Measurements from ENCODE around the gene TRIM67. TPM values are rescaled to one million over a fixed set of nuclear protein-coding genes. Genes with fewer than 3 reads are reported as not detected.

TRIM67 gene
- total RNA-seq, 4 donors from 2014 or later, result 0.21 to 0.38 TPM; not detected in 2

- 73% methylated on average over 6 of the region's 6 CpGs for WGBS
- Histone ChIP-seq H3K27me3 (peaks cover 6% of the 10 kb centered on the region), H3K4me3 (no peak overlapping the region), H3K9me3 (no peaks in the 10 kb centered on the region), H3K27ac (no peak overlapping the region), H3K36me3 (peaks cover 5% of the 10 kb centered on the region), H3K4me1 (peaks cover 6% of the 10 kb centered on the region)
- no peak for DNase-seq (ENCODE audit: low spot score in 2 of 2)
- TF ChIP-seq EP300 (IDR thresholded peaks at IDR 0.05) (no peak), CTCF (IDR thresholded peaks at IDR 0.05) (no peak), POLR2A (IDR thresholded peaks at IDR 0.05) (no peak), POLR2AphosphoS5 (IDR thresholded peaks at IDR 0.05) (no peak)
These were observed 56.2 kb downstream of the TRIM67 start for GRCh38 chr1:231218078-231218477.

GRCh38 chr1:231219422-231220401, 57.9 kb downstream of the TRIM67 start:
- H3K9me3 ChIP-seq, result no peaks in the 10 kb centered on the region
- peaks cover 21% of the 10 kb centered on the region for H3K36me3 ChIP-seq
- H3K27ac ChIP-seq, result no peak overlapping the region
- no peak overlapping the region for H3K4me3 ChIP-seq
- WGBS, result 81% methylated on average over 10 of the region's 10 CpGs
- DNase-seq (ENCODE audit: low spot score in 2 of 2), result no peak
- peaks cover 6% of the 10 kb centered on the region for H3K4me1 ChIP-seq
- H3K27me3 ChIP-seq, result peaks cover 6% of the 10 kb centered on the region
- TF ChIP-seq CTCF (IDR thresholded peaks at IDR 0.05) (no peak), EP300 (IDR thresholded peaks at IDR 0.05) (no peak), POLR2AphosphoS5 (IDR thresholded peaks at IDR 0.05) (no peak), POLR2A (IDR thresholded peaks at IDR 0.05) (no peak)

GRCh38 chr1:231220801-231221200, 58.9 kb downstream of the TRIM67 start:
- Histone ChIP-seq H3K9me3 (no peaks in the 10 kb centered on the region), H3K27me3 (peaks cover 6% of the 10 kb centered on the region), H3K4me3 (no peak overlapping the region), H3K27ac (no peak overlapping the region), H3K4me1 (peaks cover 6% of the 10 kb centered on the region), H3K36me3 (peaks cover 32% of the 10 kb centered on the region)
- TF ChIP-seq CTCF (IDR thresholded peaks at IDR 0.05) (no peak), EP300 (IDR thresholded peaks at IDR 0.05) (no peak), POLR2AphosphoS5 (IDR thresholded peaks at IDR 0.05) (no peak), POLR2A (IDR thresholded peaks at IDR 0.05) (no peak)
- DNase-seq (ENCODE audit: low spot score in 2 of 2), result no peak
- 77% methylated on average over 7 of the region's 11 CpGs for WGBS

GRCh38 chr1:231226156-231226555, 64.3 kb downstream of the TRIM67 start:
- no peaks in the 10 kb centered on the region for H3K9me3 ChIP-seq
- no peak overlapping the region for H3K4me3 ChIP-seq
- no peaks in the 10 kb centered on the region for H3K27me3 ChIP-seq
- DNase-seq (ENCODE audit: low spot score in 2 of 2), result no peak
- no peak for TF ChIP-seq CTCF (IDR thresholded peaks at IDR 0.05)
- no peaks in the 10 kb centered on the region for H3K4me1 ChIP-seq
- H3K36me3 ChIP-seq, result peaks cover 70% of the 10 kb centered on the region
- 83% methylated on average over 7 of the region's 7 CpGs for WGBS
- H3K27ac ChIP-seq, result no peak overlapping the region

- H3K36me3 ChIP-seq, result peaks cover 46% of the 10 kb centered on the region
- H3K9me3 ChIP-seq, result no peaks in the 10 kb centered on the region
- no peak overlapping the region for H3K27ac ChIP-seq
- DNase-seq (ENCODE audit: low spot score in 2 of 2), result no peak
- WGBS, result 92% methylated on average over 10 of the region's 10 CpGs
- no peaks in the 10 kb centered on the region for H3K27me3 ChIP-seq
- peaks cover 2% of the 10 kb centered on the region for H3K4me1 ChIP-seq
- no peak overlapping the region for H3K4me3 ChIP-seq
- TF ChIP-seq POLR2AphosphoS5 (IDR thresholded peaks at IDR 0.05) (no peak), POLR2A (IDR thresholded peaks at IDR 0.05) (no peak), EP300 (IDR thresholded peaks at IDR 0.05) (no peak), CTCF (IDR thresholded peaks at IDR 0.05) (no peak)
These were observed 69.7 kb downstream of the TRIM67 start for GRCh38 chr1:231231511-231231910.
